H1 (cell line): Measurements from ENCODE around the gene PKD1.

Experiments used
- CHD2 ChIP-seq: IDR thresholded peaks from 2 replicates; pipeline ENCODE4 v1.6.1; 2012; ENCODE audit warnings: low read length, improper control_type of control experiment
- CTCF ChIP-seq, 3 experiments: IDR thresholded peaks; 1 replicate in 2 of 3; 2 replicates in 1 of 3; pipeline versions ENCODE4 v1.5.1 to v1.6.1; 2011; ENCODE audit warnings: low read length in 3 of 3, mild to moderate bottlenecking in 3 of 3, inconsistent platforms in 2 of 3, low read depth in 1 of 3, moderate library complexity in 1 of 3; ENCODE audit not compliant: insufficient read depth in 1 of 3; ENCODE audit errors: control extremely low read depth in 1 of 3
- EP300 ChIP-seq, 2 experiments: IDR thresholded peaks; 1 replicate in 1 of 2; 2 replicates in 1 of 2; pipeline ENCODE4 v1.6.1; 2011 to 2012; ENCODE audit warnings: low read depth in 2 of 2, low read length in 2 of 2, mild to moderate bottlenecking in 2 of 2, borderline replicate concordance in 1 of 2, inconsistent platforms in 1 of 2, moderate library complexity in 1 of 2
- EZH2 ChIP-seq: fragments of 200-600 bp; sonication (generic); IDR thresholded peaks from 2 replicates; pipeline ENCODE4 v1.7.1; 2012; ENCODE audit warnings: low read depth, mild to moderate bottlenecking, moderate library complexity, low read length, inconsistent platforms; ENCODE audit not compliant: severe bottlenecking
- GTF2F1 ChIP-seq: IDR thresholded peaks from 2 replicates; pipeline ENCODE4 v1.6.1; 2012; ENCODE audit warnings: low read depth, low read length, improper control_type of control experiment, borderline replicate concordance
- JUN ChIP-seq: IDR thresholded peaks from 2 replicates; pipeline ENCODE4 v1.6.1; 2011; ENCODE audit warnings: low read depth, mild to moderate bottlenecking, improper control_type of control experiment, low read length
- PHF8 ChIP-seq: fragments of 200-600 bp; sonication (generic); conservative IDR thresholded peaks from 2 replicates; pipeline ENCODE4 v1.7.1; 2012; ENCODE audit warnings: low read depth, mild to moderate bottlenecking, inconsistent platforms, low read length, moderate library complexity
- POLR2A ChIP-seq, 2 experiments: IDR thresholded peaks; 1 replicate in 1 of 2; 2 replicates in 1 of 2; pipeline ENCODE4 v1.6.1; 2011; ENCODE audit warnings: low read depth in 2 of 2, low read length in 2 of 2, mild to moderate bottlenecking in 2 of 2; ENCODE audit errors: control extremely low read depth in 1 of 2
- POLR2AphosphoS5 ChIP-seq: IDR thresholded peaks from 2 replicates; pipeline ENCODE4 v1.6.1; 2011; ENCODE audit warnings: low read depth, low read length
- SIX5 ChIP-seq: IDR thresholded peaks from 2 replicates; pipeline ENCODE4 v1.6.1; 2011; ENCODE audit warnings: mild to moderate bottlenecking, low read depth, low read length
- YY1 ChIP-seq: IDR thresholded peaks from 2 replicates; pipeline ENCODE4 v1.6.1; 2011; ENCODE audit warnings: low read depth, mild to moderate bottlenecking, low read length
- TF ChIP-seq, protein P1 (sequence below): IDR thresholded peaks from 2 replicates; pipeline ENCODE4 v1.6.1; 2012; ENCODE audit warnings: low read length, inconsistent platforms
- TF ChIP-seq, protein P2 (sequence below): IDR thresholded peaks from 2 replicates; pipeline ENCODE4 v1.6.1; 2011; ENCODE audit warnings: low read length, improper control_type of control experiment

DNA sequence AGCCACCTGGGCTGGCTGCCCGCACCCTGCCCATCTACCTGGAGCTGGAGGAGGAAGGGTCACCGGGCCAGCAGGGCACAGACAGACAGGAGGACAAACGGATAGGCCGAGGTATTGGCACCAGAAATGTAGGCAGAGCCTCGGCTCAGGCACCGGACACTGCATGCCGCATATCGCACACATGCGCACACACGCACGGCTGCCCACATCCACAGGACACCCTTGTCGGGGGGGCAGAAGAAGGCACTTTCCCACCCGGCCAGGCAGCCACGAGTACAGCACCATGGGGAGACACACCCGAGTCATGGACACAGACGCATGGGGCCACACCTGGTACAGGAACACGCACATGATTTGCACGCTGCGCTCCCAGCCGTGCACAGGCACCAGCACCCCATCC, 46.3 kb upstream of the PKD1 start:
- no peak for TF ChIP-seq PHF8
- no peak for TF ChIP-seq CHD2
- TF ChIP-seq CTCF (IDR thresholded peaks at IDR 0.05; ENCODE audit: control extremely low read depth in 1 of 3, insufficient read depth in 1 of 3, low read depth in 1 of 3, low read length in 3 of 3), result no peak
- no peak for TF ChIP-seq POLR2A (IDR thresholded peaks at IDR 0.05; ENCODE audit: control extremely low read depth in 1 of 2, low read depth in 2 of 2, low read length in 2 of 2)
- no peak for TF ChIP-seq EP300 (IDR thresholded peaks at IDR 0.05; ENCODE audit: borderline replicate concordance in 1 of 2, low read depth in 2 of 2, low read length in 2 of 2)
- no peak for TF ChIP-seq YY1
- TF ChIP-seq EZH2, result no peak
- TF ChIP-seq POLR2AphosphoS5, result no peak
- TF ChIP-seq GTF2F1, result no peak
- no peak for TF ChIP-seq SIX5
- TF ChIP-seq, protein P1, sequence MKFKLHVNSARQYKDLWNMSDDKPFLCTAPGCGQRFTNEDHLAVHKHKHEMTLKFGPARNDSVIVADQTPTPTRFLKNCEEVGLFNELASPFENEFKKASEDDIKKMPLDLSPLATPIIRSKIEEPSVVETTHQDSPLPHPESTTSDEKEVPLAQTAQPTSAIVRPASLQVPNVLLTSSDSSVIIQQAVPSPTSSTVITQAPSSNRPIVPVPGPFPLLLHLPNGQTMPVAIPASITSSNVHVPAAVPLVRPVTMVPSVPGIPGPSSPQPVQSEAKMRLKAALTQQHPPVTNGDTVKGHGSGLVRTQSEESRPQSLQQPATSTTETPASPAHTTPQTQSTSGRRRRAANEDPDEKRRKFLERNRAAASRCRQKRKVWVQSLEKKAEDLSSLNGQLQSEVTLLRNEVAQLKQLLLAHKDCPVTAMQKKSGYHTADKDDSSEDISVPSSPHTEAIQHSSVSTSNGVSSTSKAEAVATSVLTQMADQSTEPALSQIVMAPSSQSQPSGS, result no peak
- TF ChIP-seq JUN, result no peak
- TF ChIP-seq, protein P2, sequence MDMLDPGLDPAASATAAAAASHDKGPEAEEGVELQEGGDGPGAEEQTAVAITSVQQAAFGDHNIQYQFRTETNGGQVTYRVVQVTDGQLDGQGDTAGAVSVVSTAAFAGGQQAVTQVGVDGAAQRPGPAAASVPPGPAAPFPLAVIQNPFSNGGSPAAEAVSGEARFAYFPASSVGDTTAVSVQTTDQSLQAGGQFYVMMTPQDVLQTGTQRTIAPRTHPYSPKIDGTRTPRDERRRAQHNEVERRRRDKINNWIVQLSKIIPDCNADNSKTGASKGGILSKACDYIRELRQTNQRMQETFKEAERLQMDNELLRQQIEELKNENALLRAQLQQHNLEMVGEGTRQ, result no peak
